HG03159 (cell line): ENCODE data around the gene OTOF.
"Not testable (repeated sequence)": the region's sequence is repeated elsewhere in the genome, so short reads cannot be mapped to it uniquely, and the experiment has no call there.

ENCODE experiments used
- ATAC-seq: cut with Tn5 transposase; IDR thresholded peaks from one replicate; pipeline ENCODE4 v1.9.1; 2021; ENCODE audit warnings: mild to moderate bottlenecking, moderate library complexity; ENCODE audit not compliant: unreplicated experiment

The OTOF gene

GRCh38 chr2:26481706-26482105, 3.8 kb upstream of the OTOF start:
- no peak for ATAC-seq

- ATAC-seq: no peak
Measured at GRCh38 chr2:26480566-26481423, 2.9 kb upstream of the OTOF start.

- ATAC-seq: no peak
Measured at GRCh38 chr2:26479789-26480565, 2.1 kb upstream of the OTOF start.

- ATAC-seq: no peak
Measured at GRCh38 chr2:26479131-26479788, 1.3 kb upstream of the OTOF start.

- ATAC-seq: no peak
Measured at GRCh38 chr2:26478366-26478765, 442 bp upstream of the OTOF start.

GRCh38 chr2:26477126-26477910, 606 bp downstream of the OTOF start:
- no peak for ATAC-seq

- ATAC-seq: no peak
Measured at GRCh38 chr2:26475832-26476501, 2.0 kb downstream of the OTOF start.

- ATAC-seq: no peak
Measured at GRCh38 chr2:26475037-26475436, 2.9 kb downstream of the OTOF start.

- no peak for ATAC-seq
Measured at GRCh38 chr2:26474261-26474785, 3.6 kb downstream of the OTOF start.

GRCh38 chr2:26473796-26474195, 4.1 kb downstream of the OTOF start:
- no peak for ATAC-seq

GRCh38 chr2:26472821-26473655, 4.9 kb downstream of the OTOF start:
- no peak for ATAC-seq

GRCh38 chr2:26471766-26472706, 5.9 kb downstream of the OTOF start:
- no peak for ATAC-seq

GRCh38 chr2:26471289-26471688, 6.6 kb downstream of the OTOF start:
- ATAC-seq: no peak

- ATAC-seq: no peak
Measured at GRCh38 chr2:26470601-26471260, 7.2 kb downstream of the OTOF start.

GRCh38 chr2:26469955-26470354, 8.0 kb downstream of the OTOF start:
- ATAC-seq: no peak

- no peak for ATAC-seq
Measured at GRCh38 chr2:26469092-26469710, 8.7 kb downstream of the OTOF start.

GRCh38 chr2:26468544-26468943, 9.4 kb downstream of the OTOF start:
- ATAC-seq: not testable (repeated sequence)
